HepG2 (cell line): ENCODE measurements around the gene PPP1R1B. TPM values are rescaled to one million over a fixed set of nuclear protein-coding genes. Genes with fewer than 3 reads are reported as not detected.

Experiments used
- ATAC-seq: fragments of 200-7000 bp; cut with Tn5 transposase; 3 replicates; pipeline ENCODE4 v1.9.1; 2020; ENCODE audit warnings: mild to moderate bottlenecking, moderate library complexity
- BruUV-seq: library from RNA; stranded (reverse); fragments of 400-500 nt; replicated peaks from 2 replicates; lab custom pipeline; 2021; lab: Mats Ljungman, UMichigan
- CTCF ChIA-PET: fragments of 300-600 bp; formaldehyde crosslinking; extraction: SDS; loops from one replicate; lab custom pipeline; 2021; ENCODE audit warnings: low total read pairs, inconsistent platforms, low intra/inter-chr PET ratio; lab: Yijun Ruan, JAX
- POLR2A ChIA-PET: fragments of 350-600 bp; sonication (Branson Sonifier 250); formaldehyde crosslinking; loops from one replicate; lab custom pipeline; 2020; ENCODE audit warnings: antibody characterized with exemption, inconsistent platforms; lab: Yijun Ruan, JAX
- DNase-seq: peaks from one replicate; pipeline ENCODE4 v3.0.0-alpha.2; 2015; ENCODE audit warnings: low spot score
- FAIRE-seq: peaks from 3 replicates; lab custom pipeline; 2011; peaks lifted over from hg19 to GRCh38; lab: Jason Lieb, UNC
- H2AFZ ChIP-seq: one replicate; pipeline ENCODE4 v1.6.1; 2011; ENCODE audit warnings: low read length, inconsistent platforms
- H3K27ac ChIP-seq: fragments of 300-600 bp; 3 replicates; pipeline ENCODE4 v1.8.0; 2011; ENCODE audit warnings: mixed run types, mild to moderate bottlenecking, mixed read lengths, low read length, inconsistent platforms; ENCODE audit not compliant: insufficient read depth; ENCODE audit errors: extremely low read length
- H3K27me3 ChIP-seq, 2 experiments: fragments of 200-600 bp in 1 of 2; 2 replicates in 1 of 2; 3 replicates in 1 of 2; pipeline versions ENCODE4 v1.6.0 to v1.8.0; 2011; ENCODE audit warnings: low read length in 2 of 2, mild to moderate bottlenecking in 2 of 2, moderate library complexity in 2 of 2, inconsistent platforms in 1 of 2; ENCODE audit not compliant: insufficient read depth in 2 of 2, control insufficient read depth in 1 of 2
- H3K36me3 ChIP-seq, 2 experiments: fragments of 200-600 bp in 1 of 2; replicated peaks in 1 of 2; 2 replicates in 1 of 2; 3 replicates in 1 of 2; pipeline versions ENCODE4 v1.5.1 to v1.8.0; 2011; ENCODE audit warnings: low read length in 2 of 2, inconsistent platforms in 1 of 2; ENCODE audit not compliant: insufficient read depth in 2 of 2, control insufficient read depth in 1 of 2
- H3K4me1 ChIP-seq: 2 replicates; pipeline ENCODE4 v1.5.1; 2012; ENCODE audit warnings: low read length, inconsistent platforms; ENCODE audit not compliant: insufficient read depth
- H3K4me2 ChIP-seq: 2 replicates; pipeline ENCODE4 v1.6.0; 2011; ENCODE audit warnings: low read depth, low read length, inconsistent platforms
- H3K4me3 ChIP-seq, 3 experiments: fragments of 200-600 bp in 1 of 3; sonication (generic), shearing (Covaris generic) in 1 of 3; replicated peaks in 1 of 3; 2 replicates each; pipeline ENCODE4 v1.5.1; 2011 to 2016; ENCODE audit warnings: low read length in 3 of 3, inconsistent platforms in 2 of 3, low read depth in 2 of 3, mild to moderate bottlenecking in 2 of 3, control low read depth in 1 of 3, mixed read lengths in 1 of 3; ENCODE audit not compliant: insufficient read depth in 1 of 3
- H3K79me2 ChIP-seq: one replicate; pipeline ENCODE4 v1.6.1; 2011; ENCODE audit warnings: low read length, inconsistent platforms; ENCODE audit not compliant: insufficient read depth
- H3K9ac ChIP-seq: 2 replicates; pipeline ENCODE4 v1.6.0; 2011; ENCODE audit warnings: mild to moderate bottlenecking, low read depth, low read length, inconsistent platforms; ENCODE audit not compliant: insufficient read depth
- H3K9me3 ChIP-seq: 2 replicates; pipeline ENCODE4 v1.5.1; 2012; ENCODE audit warnings: mild to moderate bottlenecking, low read length
- H4K20me1 ChIP-seq: 2 replicates; pipeline ENCODE4 v1.6.0; 2011; ENCODE audit warnings: inconsistent platforms, mild to moderate bottlenecking, low read length, moderate library complexity; ENCODE audit not compliant: insufficient read depth
- AGO1 ChIP-seq: fragments of 200-400 bp; formaldehyde crosslinking; IDR thresholded peaks from 2 replicates; pipeline ENCODE4 v1.6.1; 2017; ENCODE audit warnings: mild to moderate bottlenecking, low read depth, low read length, moderate library complexity; ENCODE audit not compliant: poor library complexity, severe bottlenecking
- KLF9 ChIP-seq: IDR thresholded peaks from 2 replicates; pipeline ENCODE4 v1.6.1; 2016; ENCODE audit warnings: low read depth
- NFE2L2 ChIP-seq: fragments of 150-350 bp; IDR thresholded peaks from 2 replicates; pipeline ENCODE4 v1.6.1; 2014; ENCODE audit warnings: low read length
- POGZ ChIP-seq: sonication (generic); formaldehyde crosslinking; IDR thresholded peaks from 2 replicates; pipeline ENCODE4 v1.4.0; 2020; ENCODE audit warnings: mild to moderate bottlenecking, missing genetic modification reagents
- TOE1 ChIP-seq: sonication (generic); formaldehyde crosslinking; IDR thresholded peaks from 2 replicates; pipeline ENCODE4 v1.4.0; 2020; ENCODE audit warnings: mild to moderate bottlenecking, missing genetic modification reagents
- ZNF660 ChIP-seq: sonication (generic); formaldehyde crosslinking; IDR thresholded peaks from 2 replicates; pipeline ENCODE4 v1.5.1; 2020; ENCODE audit warnings: mild to moderate bottlenecking, low read depth, missing genetic modification reagents, borderline replicate concordance
- WGBS: methylation state at CpG from one replicate; pipeline ENCODE4 v1.1.6; 2017; ENCODE audit warnings: low lambda C conversion rate; 5-methylcytosine and 5-hydroxymethylcytosine counted together
- in situ Hi-C: cut with HindIII; loops from 2 replicates; pipeline ENCODE4 v1.10.0; 2017; ENCODE audit warnings: low pct_unique_long_range_greater_than_20kb; ENCODE audit not compliant: extremely low pct_ligation_motif_present
- intact Hi-C: fragments of 100-400 bp; cut with micrococcal nuclease; formaldehyde crosslinking; loops from one replicate; pipeline ENCODE4 v1.10.0; 2022; ENCODE audit not compliant: unreplicated experiment
- polyA plus RNA-seq, 8 experiments: library from polyadenylated mRNA; depleted of rRNA in 3 of 8; stranded (reverse) in 7 of 8; unstranded in 1 of 8; fragments of >200 nt; fragmentation: Illumina TruSeq in 4 of 8; extraction: Trizol in 4 of 8; gene quantifications; 2 replicates each; pipeline versions ENCODE4 v1.2.1 to v1.2.3, GENCODE V29; 2011 to 2016; ENCODE audit warnings: low read depth in 4 of 8, missing spikeins in 1 of 8, mixed read lengths in 1 of 8; ENCODE audit not compliant: insufficient read depth in 1 of 8
- total RNA-seq, 5 experiments: library from RNA; depleted of rRNA; stranded (reverse); fragments of >200 nt; fragmentation: Illumina TruSeq; extraction: Trizol; gene quantifications; 2 replicates each; pipeline ENCODE4 v1.2.3, GENCODE V29; 2016; ENCODE audit warnings: low read depth in 1 of 5
- TF ChIP-seq, protein P1 (sequence below): sonication (generic); formaldehyde crosslinking; IDR thresholded peaks from 2 replicates; pipeline ENCODE4 v1.4.0; 2020; ENCODE audit warnings: missing genetic modification reagents
- TF ChIP-seq, protein P2 (sequence below): sonication (generic); formaldehyde crosslinking; IDR thresholded peaks from 2 replicates; pipeline ENCODE4 v1.5.1; 2020; ENCODE audit warnings: mild to moderate bottlenecking, missing genetic modification reagents, moderate library complexity
- TF ChIP-seq, protein P3 (sequence below): IDR thresholded peaks from 2 replicates; pipeline ENCODE4 v1.6.1; 2016
- TF ChIP-seq, protein P4 (sequence below): sonication (generic); formaldehyde crosslinking; IDR thresholded peaks from 2 replicates; pipeline ENCODE4 v1.4.0; 2020; ENCODE audit warnings: missing genetic modification reagents
- TF ChIP-seq, protein P5 (sequence below): fragments of 450-650 bp; IDR thresholded peaks from 2 replicates; pipeline ENCODE4 v1.6.1; 2017

PPP1R1B gene
- total and polyA plus RNA-seq, 2 of the 13 experiments (the other 11 are each of a cell fraction or from before 2014, with no cell fraction given), result 0.08 TPM; not detected in 1

DNA sequence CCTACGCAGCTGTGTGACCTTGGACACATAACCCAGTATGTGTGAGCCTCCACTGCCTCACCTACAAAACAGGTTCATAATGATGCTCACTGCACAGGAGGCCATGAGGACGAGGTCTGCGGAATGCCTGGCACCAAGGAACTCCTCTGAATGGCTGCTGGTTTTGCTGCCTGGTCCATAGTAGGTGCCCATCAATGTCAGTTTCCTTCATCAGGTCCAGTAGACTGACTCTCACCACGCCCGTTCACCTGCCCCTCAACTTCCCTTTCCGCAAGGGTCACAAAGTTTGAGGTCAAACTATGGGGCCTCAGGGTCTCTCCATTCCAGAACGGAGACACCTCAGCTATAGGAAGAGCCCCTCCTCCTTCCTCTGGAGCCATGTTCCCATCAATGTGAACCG is 50.3 kb downstream of the PPP1R1B start:
- Histone ChIP-seq H3K4me3 (no peak overlapping the region), H3K27ac (no peak overlapping the region), H3K9me3 (no peaks in the 10 kb centered on the region), H2AFZ (no peak overlapping the region), H3K4me1 (peaks cover 73% of the 10 kb centered on the region), H3K36me3 (no peaks in the 10 kb centered on the region), H3K27me3 (no peaks in the 10 kb centered on the region), H3K4me2 (no peak overlapping the region), H3K9ac (no peak overlapping the region), H4K20me1 (no peaks in the 10 kb centered on the region), H3K79me2 (no peaks in the 10 kb centered on the region)
- POLR2A ChIA-PET, result interaction anchor here (1.9 to 9.4 kb wide), 3 partner anchors 11 to 26 kb away, joined by 7 to 96 read pairs (median 63); partner anchors contain the start of gene PGAP3
- FAIRE-seq (no peak), ATAC-seq (no peak), DNase-seq (no peak)
- WGBS, result 92% methylated on average over 7 of the region's 8 CpGs
- BruUV-seq, result no TSS peak
- in situ Hi-C loops (no loop called here), intact Hi-C loops (no loop called here)
- no peak for TF ChIP-seq TOE1 (CRISPR knock-in tag)
- no peak for TF ChIP-seq POGZ (CRISPR knock-in tag)
- TF ChIP-seq ZNF660 (CRISPR knock-in tag), result no peak
- TF ChIP-seq, protein P1, sequence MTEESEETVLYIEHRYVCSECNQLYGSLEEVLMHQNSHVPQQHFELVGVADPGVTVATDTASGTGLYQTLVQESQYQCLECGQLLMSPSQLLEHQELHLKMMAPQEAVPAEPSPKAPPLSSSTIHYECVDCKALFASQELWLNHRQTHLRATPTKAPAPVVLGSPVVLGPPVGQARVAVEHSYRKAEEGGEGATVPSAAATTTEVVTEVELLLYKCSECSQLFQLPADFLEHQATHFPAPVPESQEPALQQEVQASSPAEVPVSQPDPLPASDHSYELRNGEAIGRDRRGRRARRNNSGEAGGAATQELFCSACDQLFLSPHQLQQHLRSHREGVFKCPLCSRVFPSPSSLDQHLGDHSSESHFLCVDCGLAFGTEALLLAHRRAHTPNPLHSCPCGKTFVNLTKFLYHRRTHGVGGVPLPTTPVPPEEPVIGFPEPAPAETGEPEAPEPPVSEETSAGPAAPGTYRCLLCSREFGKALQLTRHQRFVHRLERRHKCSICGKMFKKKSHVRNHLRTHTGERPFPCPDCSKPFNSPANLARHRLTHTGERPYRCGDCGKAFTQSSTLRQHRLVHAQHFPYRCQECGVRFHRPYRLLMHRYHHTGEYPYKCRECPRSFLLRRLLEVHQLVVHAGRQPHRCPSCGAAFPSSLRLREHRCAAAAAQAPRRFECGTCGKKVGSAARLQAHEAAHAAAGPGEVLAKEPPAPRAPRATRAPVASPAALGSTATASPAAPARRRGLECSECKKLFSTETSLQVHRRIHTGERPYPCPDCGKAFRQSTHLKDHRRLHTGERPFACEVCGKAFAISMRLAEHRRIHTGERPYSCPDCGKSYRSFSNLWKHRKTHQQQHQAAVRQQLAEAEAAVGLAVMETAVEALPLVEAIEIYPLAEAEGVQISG, result no peak
- no peak for TF ChIP-seq NFE2L2
- TF ChIP-seq, protein P2, sequence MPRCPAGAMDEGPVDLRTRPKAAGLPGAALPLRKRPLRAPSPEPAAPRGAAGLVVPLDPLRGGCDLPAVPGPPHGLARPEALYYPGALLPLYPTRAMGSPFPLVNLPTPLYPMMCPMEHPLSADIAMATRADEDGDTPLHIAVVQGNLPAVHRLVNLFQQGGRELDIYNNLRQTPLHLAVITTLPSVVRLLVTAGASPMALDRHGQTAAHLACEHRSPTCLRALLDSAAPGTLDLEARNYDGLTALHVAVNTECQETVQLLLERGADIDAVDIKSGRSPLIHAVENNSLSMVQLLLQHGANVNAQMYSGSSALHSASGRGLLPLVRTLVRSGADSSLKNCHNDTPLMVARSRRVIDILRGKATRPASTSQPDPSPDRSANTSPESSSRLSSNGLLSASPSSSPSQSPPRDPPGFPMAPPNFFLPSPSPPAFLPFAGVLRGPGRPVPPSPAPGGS (CRISPR knock-in tag), result no peak
- TF ChIP-seq KLF9, result no peak
- TF ChIP-seq, protein P3, sequence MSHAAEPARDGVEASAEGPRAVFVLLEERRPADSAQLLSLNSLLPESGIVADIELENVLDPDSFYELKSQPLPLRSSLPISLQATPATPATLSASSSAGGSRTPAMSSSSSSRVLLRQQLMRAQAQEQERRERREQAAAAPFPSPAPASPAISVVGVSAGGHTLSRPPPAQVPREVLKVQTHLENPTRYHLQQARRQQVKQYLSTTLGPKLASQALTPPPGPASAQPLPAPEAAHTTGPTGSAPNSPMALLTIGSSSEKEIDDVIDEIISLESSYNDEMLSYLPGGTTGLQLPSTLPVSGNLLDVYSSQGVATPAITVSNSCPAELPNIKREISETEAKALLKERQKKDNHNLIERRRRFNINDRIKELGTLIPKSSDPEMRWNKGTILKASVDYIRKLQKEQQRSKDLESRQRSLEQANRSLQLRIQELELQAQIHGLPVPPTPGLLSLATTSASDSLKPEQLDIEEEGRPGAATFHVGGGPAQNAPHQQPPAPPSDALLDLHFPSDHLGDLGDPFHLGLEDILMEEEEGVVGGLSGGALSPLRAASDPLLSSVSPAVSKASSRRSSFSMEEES, result no peak
- TF ChIP-seq, protein P4, sequence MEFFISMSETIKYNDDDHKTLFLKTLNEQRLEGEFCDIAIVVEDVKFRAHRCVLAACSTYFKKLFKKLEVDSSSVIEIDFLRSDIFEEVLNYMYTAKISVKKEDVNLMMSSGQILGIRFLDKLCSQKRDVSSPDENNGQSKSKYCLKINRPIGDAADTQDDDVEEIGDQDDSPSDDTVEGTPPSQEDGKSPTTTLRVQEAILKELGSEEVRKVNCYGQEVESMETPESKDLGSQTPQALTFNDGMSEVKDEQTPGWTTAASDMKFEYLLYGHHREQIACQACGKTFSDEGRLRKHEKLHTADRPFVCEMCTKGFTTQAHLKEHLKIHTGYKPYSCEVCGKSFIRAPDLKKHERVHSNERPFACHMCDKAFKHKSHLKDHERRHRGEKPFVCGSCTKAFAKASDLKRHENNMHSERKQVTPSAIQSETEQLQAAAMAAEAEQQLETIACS (CRISPR knock-in tag), result no peak
- TF ChIP-seq, protein P5, sequence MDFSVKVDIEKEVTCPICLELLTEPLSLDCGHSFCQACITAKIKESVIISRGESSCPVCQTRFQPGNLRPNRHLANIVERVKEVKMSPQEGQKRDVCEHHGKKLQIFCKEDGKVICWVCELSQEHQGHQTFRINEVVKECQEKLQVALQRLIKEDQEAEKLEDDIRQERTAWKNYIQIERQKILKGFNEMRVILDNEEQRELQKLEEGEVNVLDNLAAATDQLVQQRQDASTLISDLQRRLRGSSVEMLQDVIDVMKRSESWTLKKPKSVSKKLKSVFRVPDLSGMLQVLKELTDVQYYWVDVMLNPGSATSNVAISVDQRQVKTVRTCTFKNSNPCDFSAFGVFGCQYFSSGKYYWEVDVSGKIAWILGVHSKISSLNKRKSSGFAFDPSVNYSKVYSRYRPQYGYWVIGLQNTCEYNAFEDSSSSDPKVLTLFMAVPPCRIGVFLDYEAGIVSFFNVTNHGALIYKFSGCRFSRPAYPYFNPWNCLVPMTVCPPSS, result no peak
- TF ChIP-seq AGO1, result no peak
- CTCF ChIA-PET, result no interaction called here
